ENCODE data around the gene BCAS4.

Gene BCAS4

DNA sequence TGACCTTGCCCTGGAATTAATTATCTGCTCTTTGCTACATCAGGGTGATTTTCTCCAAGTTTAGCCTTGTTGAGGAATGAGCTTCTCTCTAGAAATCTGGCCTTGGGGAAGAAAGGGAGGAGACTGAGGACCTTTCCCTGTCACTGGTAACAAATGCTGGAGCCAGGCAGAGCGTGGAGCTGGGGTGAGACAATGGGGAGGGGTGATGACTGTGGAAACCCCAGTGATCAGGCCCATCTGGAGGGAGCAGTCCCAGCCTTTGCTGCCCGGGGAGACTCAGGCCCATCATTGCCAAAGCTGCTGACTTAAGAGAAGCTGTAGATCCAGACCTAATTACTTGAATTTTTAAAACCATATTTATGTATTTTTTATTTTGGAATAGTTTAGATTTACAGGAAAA lies 31.3 kb downstream of the BCAS4 start:
- DNase-seq, result no peak

DNA sequence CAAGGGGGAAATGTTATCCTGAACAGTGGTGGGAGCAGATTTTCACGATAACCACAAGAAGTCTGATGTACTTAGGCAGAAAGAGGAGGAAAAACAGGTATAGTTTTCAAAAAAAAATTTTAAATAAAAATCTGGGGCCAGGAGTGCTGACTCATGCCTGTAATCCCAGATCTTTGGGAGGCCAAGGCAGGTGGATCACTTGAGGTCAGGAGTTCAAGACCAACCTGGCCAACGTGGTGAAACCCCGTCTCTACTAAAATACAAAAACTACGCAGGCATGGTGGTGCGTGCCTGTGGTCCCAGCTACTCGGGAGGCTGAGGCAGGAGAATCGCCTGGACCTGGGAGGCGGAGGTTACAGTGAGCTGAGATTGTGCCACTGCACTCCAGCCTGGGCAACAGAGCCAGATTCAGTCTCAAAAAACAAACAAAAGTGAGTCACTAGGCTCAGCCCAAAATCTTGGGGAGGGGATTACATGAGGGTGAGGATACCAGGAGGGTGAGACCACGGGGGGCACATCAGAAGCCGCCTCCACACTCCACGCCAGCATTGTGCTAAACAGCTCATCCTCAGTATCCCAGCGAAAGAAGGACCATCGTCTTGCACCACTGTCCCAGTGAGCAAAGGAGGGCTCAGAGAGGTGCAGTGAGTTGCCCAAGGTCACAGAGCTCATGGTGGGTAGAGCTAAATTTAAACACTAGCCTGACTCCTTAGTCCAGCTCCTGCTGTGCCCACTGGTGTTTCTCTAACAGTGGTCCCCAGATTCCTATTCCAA lies 33.7 kb downstream of the BCAS4 start:
- no peak for DNase-seq

DNA sequence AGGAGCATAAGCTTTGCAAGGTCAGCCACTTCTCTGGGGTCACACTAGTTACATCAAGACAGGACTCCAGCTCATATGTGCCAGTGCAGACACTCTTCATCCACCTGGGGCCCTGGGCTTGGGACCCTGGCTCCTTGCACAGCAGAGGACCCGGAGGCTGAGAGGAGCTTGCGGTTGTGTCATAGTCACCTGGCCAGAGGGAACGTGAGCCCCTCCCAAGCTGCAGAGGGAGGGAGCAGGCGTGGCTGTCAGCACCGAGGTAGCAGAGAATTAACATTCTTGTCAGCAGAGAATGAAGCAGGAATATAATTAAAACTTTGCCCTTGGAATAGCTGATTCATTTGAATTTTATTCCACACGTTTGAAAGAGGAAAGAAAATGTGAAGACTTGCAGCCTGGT lies 36.8 kb downstream of the BCAS4 start:
- no peak for DNase-seq

DNA sequence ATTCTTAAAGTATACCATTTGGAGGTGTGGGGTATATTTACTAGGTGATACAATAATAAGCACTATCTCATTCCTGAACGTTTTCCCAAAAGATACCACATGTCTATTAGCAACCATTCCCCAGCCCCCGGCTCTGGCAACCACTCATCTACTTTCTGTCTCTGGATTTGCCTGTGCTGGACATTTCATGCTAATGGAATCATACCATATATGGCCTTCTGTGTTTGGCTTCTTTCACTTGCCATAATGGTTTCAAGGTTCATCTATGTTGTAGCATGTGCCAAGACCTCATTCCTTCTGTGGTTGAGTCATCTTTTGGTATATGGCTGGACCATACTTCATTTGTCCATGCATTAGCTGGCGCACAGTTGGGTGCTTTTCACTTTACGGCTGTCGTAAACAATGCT lies 39.7 kb downstream of the BCAS4 start:
- DNase-seq, result no peak

DNA sequence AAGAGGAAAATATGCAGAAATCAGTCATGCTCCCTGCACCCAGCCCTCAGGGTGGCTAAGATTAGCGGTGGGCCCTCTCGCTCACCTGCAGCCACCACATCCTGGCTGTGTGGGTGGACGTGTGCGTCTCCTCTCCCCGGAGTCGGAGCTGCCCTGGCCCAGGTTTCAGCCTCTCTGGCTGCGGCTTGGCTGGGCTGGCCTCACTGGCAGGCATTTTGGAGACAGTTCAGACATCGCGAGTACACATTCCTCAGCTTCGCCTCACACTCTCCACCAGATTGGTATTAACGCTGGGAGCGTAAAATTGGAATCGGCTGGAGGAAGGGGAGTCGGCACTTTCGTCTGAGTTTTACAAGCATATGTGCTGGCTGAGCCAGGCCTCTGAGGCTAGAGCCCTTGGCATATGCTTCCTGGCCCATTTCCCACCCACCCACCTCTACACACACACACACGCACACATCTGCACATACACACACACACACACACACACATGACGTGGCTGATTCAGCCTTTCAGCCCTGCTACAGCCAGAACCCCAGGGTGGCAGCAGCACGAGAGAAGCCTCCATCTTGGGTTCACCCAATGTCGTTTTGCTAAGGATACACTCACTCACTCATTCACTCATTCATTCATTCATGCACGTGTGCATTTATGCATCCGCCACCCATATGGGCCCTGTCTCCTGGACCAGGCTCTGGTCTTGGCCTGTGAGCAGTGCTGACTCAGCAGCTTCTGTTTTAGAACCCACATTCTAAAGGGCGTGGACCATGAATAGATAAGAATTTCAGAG lies 42.9 kb downstream of the BCAS4 start:
- no peak for DNase-seq

DNA sequence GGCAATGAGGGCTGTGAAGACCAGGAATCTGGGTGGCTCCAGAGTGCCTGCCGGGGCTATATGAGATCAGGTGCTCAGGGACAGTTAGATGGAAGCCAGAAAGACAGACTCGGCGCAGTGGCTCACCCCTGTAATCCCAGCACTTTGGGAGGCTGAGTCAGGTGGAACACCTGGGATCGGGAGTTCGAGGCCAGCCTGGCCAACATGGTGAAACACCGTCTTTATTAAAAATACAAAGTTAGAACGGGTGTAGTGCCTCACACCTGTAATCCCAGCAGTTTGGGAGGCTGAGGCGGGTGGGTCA lies 43.4 kb downstream of the BCAS4 start:
- DNase-seq, result no peak

DNA sequence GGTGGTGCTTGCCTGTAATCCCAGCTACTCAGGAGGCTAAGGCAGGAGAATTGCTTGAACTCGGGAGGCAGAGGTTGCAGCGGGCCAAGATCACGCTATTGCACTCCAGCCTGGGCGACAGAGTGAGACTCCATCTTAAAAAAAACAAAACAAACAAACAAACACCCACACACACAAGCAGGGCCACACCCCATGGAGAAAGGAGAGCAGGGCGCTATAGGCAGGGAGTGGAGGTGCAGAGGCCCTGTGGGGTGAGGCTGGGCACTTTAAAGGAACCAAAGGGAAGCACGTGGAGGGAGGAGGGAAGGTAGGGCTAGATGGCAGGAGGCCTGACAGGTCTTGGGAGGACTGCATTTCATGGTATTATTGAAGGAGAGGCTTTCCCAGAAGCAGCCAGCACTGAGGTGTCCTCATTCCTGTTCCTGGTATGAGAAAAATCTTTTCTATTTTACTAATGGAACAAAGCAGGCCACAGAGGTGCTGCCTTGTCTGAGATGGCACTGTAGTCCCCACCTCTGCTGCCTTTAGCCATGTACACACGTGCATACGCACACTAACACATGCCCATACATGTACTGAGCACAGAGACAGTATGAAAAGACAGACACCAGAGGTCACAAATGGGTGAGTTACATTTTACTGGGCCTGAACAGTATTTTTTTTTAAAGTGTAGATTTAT lies 44.0 kb downstream of the BCAS4 start:
- no peak for DNase-seq

DNA sequence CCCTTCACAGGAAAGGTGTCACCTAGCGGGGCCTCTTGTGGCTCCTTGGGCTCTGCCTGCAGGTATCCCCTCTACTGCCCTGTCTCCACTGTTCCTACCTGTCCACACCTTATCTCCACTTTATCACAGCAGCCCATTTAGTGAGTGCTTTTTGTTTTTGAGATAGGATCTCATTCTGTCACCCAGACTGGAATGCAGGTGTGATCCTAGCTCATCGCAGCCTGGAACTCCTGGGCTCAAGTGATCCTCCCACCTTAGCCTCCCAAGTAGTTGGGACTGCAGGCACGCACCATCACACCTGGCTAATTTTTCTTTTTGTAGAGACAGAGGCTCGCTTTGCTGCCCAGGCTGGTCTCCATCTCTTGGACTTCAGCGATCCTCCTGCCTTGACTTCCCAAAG lies 48.0 kb downstream of the BCAS4 start:
- DNase-seq, result no peak

DNA sequence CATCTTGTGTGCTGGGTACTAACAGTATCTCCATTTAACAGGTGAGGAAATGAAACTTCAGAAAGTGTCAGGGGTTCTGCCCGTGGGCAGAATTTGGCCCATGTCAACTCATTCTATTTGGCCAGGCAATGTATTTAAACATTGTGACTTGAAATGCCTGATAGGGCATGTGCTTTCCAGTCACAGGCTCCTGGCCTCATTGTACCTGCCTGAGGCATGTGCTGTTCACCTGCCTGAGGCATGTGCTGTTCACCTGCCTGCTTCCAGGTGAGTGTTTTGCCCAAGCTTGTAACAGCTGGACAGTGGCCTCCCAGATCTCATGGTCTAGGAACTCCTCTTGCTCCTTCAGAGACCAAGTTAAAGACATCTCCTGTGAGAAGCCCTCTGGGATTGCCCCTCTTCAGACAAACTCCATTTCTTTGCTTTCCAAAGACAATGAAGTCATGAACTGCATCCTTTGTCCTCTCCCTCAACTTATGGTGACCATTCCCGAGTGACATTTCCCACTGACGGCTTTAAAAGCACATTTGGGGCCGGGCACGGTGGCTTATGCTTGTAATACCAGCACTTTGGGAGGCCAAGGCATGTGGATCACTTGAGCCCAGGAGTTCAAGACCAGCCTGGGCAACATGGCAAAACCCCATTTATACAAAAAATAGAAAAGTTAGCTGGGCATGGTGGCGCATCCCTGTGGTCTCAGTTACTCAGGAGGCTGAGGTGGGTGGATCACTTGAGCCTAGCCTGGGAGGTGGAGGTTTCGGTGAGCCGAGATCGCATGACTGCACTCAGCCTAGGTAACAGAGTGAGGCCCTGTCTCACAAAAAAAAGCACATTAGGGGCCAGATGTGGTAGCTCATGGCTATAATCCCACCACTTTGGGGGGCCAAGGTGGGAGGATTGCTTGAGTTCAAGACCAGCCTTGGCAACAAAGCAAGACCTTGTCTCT lies 48.7 kb downstream of the BCAS4 start:
- DNase-seq, result no peak

DNA sequence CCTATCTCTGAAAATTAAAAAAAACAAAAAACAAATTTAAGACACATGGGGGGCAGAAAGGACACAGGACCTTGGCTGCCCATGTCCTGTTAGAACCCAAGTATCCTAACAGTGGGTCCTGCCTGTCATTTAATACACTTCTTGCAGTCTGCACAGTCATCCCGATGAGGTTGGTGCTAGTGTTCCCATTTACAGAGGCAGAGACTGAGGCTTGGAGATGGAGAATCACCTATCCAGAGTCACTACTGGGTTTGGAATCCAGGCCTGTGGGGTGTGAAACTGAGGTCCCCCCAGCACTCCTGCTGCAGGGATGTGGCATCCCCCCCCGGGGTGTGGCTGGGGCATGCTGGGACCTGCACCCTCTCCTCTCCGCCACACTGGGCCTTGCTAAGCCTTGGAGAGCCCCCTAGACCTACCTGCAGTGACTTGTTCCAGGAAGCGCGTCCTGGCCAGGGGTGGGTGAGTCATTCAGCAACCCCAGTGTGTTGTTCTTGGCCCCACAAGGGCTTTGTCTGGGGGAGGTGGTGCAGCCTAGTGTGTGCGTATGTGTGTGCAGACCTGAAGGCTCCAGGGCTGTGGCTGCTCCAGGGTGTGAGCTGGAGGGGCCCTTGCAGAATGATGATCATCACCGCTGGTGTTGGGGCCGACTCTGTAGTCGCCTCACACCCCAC lies 49.7 kb downstream of the BCAS4 start:
- peak; percentile 5 for DNase-seq

DNA sequence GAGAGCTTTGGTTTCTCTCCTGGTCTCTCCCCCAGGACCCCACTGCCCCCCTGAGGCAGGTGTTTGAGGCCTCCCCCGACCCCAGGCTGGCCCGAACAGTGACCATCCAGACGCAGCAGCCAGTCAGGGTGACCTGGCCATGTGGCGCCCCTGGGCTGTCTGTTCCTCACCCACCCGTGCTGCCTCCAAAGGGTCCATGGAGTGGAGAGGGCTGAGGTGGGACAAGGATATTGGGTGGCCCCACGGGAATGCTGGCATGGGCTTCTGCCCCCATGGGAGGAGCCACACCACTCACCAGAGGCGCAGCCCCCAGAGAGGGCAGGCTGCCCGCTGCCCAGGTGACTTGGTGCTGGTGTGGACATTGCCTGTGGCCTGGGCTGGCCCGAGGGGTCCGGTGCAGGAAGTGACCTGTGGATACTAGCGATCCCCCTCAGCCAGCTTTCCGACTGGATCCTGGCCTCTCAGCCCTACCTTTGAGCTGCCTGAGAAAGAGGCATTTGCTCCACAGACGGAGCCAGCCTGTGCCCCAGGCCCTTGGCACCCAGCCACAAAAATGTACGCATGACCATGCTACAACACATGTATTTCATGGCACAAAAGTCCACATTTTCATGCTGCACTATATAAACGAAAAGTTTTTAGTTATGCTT lies 50.8 kb downstream of the BCAS4 start:
- DNase-seq, result no peak

DNA sequence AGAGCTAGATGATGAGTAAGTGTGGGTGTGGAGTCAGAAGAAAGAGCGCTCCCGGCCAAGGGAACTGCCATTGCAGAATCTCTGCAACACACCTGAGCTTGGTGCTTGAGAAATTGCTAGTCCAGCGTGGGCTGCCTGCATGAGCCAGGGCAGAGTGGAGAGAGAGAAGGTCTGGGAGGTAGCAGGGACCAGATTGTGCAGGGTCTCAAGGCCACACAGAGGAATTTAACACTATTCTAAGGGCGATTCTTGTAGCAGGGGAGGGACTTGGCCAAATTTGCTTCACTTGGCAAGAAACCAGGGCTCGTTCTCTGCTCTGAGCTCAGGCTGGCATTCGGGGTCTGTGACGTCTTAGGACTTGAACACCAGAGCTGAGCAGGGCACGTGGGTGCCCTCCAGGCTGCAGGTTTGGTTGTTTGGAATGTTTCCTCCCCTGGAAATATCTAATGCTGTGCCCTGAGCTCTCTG lies 53.5 kb downstream of the BCAS4 start:
- no peak for DNase-seq

DNA sequence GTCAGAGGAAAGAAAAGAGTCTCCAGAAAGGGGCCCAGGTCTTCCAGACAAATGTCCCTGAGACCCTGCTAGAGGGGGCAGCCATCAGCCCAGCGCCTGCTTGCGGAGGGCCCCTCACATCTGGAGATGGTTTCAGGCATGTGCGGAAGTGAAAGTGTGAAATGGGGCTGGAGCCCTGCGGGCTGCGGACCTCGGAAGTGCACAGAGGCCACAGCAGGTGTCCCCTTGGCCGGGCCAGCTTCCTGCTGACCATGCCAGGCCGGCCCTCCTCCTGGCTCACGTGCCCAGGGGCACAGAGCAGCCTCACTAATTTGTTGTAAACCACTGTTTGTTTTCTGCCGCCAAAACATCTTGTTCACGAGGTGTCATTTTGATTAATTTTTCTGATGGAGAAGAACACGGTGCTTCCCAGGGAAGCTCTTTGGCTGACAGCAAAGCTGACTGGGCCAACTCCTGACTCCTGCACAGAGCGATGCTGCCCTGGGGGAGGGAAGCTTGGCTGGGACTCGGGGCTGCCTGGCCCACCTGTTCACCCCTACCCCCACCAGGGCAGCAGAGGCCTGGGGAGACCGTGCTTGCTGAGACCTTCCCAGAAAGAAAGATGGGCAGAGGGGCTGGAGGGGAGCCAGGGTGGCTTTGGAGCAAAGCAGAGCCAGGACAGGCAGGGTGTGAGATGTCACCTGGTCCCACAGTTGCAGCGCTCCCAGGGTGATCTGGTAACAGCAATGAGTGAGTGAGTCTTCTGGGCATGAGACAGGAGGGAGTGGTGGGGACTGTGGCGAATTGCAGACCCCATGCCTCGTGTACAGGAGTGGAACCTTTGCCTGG lies 54.2 kb downstream of the BCAS4 start:
- DNase-seq, result no peak

DNA sequence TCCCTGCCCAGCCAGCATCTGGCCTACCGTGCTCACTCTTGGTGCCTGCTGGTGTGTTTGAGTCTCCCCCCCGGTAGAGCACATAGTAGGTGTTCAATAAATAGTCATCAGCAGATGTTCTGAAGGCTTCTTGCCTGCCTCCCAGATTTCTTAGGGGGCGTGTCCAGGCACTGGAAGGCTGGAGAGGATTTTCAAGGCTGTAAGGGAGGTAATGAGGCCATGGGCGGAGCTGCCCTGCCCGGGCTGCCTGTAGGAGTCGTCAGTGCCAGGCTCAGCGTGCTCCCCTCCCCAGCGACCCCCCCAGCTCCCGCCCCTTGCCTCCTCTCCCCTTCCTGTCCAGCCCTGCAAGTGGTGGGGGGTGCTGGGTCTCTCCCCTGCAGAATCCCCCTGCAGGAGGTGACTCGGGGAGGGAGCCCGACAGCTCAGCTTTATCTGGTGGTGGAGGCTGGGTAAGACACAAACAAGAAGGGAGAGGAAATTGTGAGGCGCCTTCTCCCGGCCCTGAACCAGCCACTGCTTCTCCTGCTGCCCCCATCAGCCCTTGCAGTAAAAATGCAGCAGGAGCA lies 55.9 kb downstream of the BCAS4 start:
- no peak for DNase-seq

DNA sequence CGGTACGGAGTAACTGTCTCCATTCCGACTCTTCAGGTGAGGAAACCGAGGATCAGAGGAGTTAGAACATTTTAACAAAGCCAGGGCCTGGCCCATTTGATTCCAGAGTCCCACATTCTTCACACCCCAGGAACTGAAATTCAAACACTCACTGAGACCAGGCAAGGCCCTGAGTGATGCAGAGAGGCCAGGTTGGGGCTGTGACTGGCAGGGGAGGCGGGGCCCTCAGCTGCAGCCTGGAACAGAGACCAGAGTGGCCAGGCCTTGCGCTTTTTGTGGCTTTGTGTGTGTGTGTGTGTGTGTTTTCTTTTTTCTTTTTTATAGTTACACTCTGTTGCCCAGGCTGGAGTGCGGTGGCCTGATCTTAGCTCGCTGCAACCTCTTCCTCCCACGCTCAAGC lies 57.2 kb downstream of the BCAS4 start:
- no peak for DNase-seq

DNA sequence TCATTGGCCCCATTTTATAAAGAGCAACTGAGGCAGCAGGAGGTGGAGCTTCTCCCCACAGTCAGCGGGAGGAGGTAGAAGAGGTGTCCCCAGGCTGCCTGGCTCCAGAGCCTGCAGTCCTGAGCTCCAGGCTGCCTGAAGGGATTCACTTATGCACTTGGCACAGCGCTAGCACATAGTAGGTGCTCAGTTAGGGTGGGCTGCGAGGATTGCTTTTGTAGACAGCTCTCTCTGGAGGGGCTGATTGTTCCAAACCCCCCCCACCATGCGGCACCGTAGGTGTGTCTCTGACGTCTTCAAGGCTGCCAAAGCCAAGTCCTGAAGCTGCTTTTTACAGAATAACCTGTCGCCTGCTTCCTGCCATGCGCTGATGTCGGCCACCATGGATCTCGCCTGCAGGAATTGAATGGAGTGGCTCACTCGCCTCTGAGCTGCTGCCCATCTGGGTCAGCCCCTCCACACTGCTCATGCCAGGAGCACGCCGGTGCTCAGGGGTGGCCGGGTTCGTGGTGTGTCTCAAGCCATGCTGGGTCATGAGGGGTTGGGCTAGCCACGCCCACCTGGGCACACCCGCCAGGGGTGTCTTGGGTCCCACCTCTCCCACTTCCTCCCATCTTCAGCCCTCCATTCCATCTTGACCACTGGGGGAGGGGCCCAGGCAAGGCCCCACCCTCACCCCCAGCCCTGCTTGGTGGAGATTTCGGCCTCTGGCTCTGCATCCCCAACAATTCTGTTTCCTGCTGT lies 59.8 kb downstream of the BCAS4 start:
- DNase-seq, result no peak

DNA sequence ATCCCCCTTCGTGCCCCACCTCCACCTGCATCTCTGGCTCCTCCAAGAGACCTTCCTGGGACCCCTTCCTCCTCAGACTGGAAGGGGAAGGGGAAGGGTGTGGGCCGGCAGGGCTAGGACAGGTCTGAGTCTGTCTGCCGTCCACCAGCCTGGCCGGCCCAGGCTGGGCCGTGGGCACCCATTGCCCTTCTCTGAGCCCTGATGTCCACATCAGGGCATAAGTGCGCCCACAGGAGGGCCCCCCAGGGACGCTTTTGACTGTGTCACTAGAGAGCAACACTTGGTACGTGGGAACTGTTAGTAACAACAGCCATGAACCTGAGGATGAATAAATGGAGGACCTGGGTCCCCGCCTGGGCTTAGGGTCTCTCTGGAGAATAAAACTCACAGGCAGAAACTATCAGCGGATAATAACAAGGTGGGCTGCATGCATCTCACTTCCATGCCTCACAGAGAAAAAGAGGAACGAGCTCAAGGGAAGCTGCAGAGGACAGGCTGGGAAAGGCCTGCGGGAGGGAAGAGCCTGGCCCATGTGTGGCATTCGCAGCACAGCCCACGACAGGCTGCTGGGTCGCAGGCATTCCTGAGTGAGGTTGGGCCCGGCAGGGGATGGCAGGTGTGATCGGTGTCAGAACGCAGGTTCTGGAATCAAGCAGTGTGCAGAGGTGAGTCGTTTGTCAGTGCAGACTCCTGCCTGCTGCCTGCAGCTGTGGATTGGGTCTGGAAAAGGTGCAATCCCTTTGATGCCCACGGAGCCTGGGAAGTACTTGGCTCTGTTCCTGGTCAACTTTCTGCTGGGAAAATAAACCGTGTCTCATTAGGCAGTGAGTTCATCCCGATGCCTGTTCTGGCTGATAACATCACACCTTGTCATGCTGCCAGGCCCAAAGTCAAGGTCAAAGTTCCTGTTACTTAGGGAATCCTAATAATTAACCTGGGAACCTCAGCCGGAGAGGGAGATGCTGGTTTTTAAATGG lies 60.9 kb downstream of the BCAS4 start:
- no peak for DNase-seq

DNA sequence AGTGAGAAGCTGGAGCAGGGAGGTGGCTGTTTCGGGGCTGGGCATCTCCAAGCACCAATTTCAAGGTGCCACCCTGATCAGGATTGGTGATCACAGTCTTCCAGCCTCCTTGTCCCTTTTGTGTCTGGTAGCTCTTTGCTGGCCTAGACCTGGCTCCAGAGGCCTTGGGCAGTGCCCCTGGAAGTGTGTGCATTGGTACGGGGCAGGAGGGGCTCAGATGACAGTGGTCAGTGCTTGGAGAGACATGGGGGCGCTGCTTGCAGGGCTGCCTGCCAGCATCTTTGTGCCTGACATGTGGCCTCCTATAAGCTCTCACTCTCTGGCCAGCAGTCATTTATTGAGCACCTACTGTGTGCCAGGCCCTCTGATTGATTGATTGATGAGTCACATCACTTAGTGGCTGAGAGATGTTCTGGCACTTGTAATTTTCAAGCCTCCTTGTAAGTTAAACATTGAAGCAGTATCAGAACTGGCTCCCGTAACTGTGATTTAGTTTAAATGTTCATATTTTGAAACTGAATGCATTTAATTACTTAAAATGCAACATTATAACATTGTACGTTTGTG lies 61.7 kb downstream of the BCAS4 start:
- DNase-seq, result no peak

Data from CD4-positive, alpha-beta T cell treated with Interleukin-10 for 1 hour (primary cell).